Measurements from ENCODE around the gene KIAA0232. TPM values are rescaled to one million over a fixed set of nuclear protein-coding genes. Genes with fewer than 3 reads are reported as not detected.

Gene KIAA0232
- total and polyA plus RNA-seq, 9 of the 15 experiments (the other 6 are each of a cell fraction or from before 2014, with no cell fraction given), result 3.5 to 17.4 (median 13.0) TPM

DNA sequence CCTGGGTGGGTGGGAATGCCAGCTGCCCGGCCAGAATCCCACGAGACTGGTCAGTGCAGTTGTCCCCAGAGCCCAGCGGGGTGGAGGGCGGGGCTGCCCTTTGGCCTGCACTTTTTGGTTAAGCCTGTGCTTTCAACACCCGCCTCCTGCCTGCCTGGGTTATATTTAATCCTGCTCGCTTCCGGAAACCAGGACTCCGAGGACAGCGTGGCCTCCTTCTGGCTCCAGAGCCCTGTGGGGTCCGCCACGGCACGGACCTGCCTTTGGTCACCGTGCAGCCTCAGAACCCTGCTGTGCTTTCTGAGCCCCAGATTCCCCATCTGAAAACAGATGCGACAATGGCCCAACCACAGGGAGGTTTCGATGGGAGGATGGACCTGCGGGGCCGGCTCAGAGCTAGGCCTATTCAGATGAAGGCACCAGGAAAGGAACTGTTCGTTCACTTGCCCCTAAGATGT lies 29.4 kb upstream of the KIAA0232 start (continued):
- TF ChIP-seq CHD7 (IDR thresholded peaks at IDR 0.05; ENCODE audit: low read depth, low read length) (no peak), GABPA (tag; conservative IDR thresholded peaks at IDR 0.05; ENCODE audit: low read depth) (0 out of 2 replicates have a peak, but pooled peaks have one; percentile 28), ARID3A (IDR thresholded peaks at IDR 0.05; ENCODE audit: borderline replicate concordance, low read depth, low read length) (no peak), ZNF77 (CRISPR knock-in tag; IDR thresholded peaks at IDR 0.05) (no peak), ZNF311 (CRISPR knock-in tag; IDR thresholded peaks at IDR 0.05) (no peak), TCFL5 (CRISPR knock-in tag; conservative IDR thresholded peaks at IDR 0.05) (no peak), MXI1 (IDR thresholded peaks at IDR 0.05; ENCODE audit: low read depth, low read length) (no peak), GABPB1 (CRISPR knock-in tag; IDR thresholded peaks at IDR 0.05) (0 out of 2 replicates have a peak, but pooled peaks have one; percentile 47), ASH1L (IDR thresholded peaks at IDR 0.05; ENCODE audit: borderline replicate concordance, low read depth, partially characterized antibody) (no peak), SNAPC5 (CRISPR knock-in tag; IDR thresholded peaks at IDR 0.05) (no peak), BACH1 (tag; IDR thresholded peaks at IDR 0.05) (no peak), MTA3 (IDR thresholded peaks at IDR 0.05; ENCODE audit: borderline replicate concordance) (peak; percentile 58; the same call in 1 of the 2 replicates), FOXK2 (conservative IDR thresholded peaks at IDR 0.05 in 1 of 2, IDR thresholded peaks at IDR 0.05 in 1 of 2; ENCODE audit: low read depth in 2 of 2) (peak in 1 of 2 experiments; percentile 35; a peak in 1 of 4 replicates)
- TF ChIP-seq, protein P1, sequence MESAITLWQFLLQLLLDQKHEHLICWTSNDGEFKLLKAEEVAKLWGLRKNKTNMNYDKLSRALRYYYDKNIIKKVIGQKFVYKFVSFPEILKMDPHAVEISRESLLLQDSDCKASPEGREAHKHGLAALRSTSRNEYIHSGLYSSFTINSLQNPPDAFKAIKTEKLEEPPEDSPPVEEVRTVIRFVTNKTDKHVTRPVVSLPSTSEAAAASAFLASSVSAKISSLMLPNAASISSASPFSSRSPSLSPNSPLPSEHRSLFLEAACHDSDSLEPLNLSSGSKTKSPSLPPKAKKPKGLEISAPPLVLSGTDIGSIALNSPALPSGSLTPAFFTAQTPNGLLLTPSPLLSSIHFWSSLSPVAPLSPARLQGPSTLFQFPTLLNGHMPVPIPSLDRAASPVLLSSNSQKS (CRISPR knock-in tag; IDR thresholded peaks at IDR 0.05), result no peak

All from K562 (cell line).